GM23248 (cell line): Measurements from ENCODE around the gene CREB3L2.

ENCODE experiments used
- EZH2 ChIP-seq: fragments of 200-600 bp; sonication (generic); IDR thresholded peaks from 2 replicates; pipeline ENCODE4 v1.6.1; 2018; ENCODE audit warnings: antibody characterized with exemption, mild to moderate bottlenecking; ENCODE audit not compliant: insufficient read depth, poor library complexity, severe bottlenecking
- EZH2phosphoT487 ChIP-seq: fragments of 200-600 bp; sonication (generic); IDR thresholded peaks from 2 replicates; pipeline ENCODE4 v1.6.1; 2018; ENCODE audit warnings: antibody characterized with exemption, moderate library complexity, mild to moderate bottlenecking, low read depth; ENCODE audit not compliant: insufficient read depth

DNA sequence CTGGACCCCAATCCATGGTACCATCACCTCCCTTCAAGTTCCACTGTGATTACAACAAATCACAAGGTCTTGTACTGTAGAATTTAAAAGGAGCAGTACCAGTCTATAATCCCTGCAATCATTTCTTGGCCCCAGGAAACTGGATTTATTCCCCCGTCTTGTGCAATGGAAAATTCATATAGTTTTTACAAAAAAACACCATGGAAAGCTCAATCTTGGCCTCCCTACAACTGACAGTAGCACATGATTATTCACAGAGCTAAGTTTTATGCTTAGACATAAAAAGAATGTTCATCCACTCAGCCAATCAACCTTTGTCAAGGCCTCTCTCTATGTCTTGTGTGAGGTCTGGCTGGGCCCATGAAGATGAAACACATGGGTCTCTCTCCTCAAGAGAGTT is 165.3 kb downstream of the CREB3L2 start:
- TF ChIP-seq EZH2phosphoT487 (no peak), EZH2 (no peak)
